Measurements from ENCODE around the gene ZNF417.
A peak's percentile ranks its signal among the peaks of the same experiment; 100 is the strongest.
"Not testable (repeated sequence)": the region's sequence is repeated elsewhere in the genome, so short reads cannot be mapped to it uniquely, and the experiment has no call there.

Gene ZNF417

GRCh38 chr19:57916168-57916995 lies at the start of gene ZNF417:
Gene ZNF417, minus strand, starts transcription at chr19:57916592. Its CDS starts 181 bp downstream, at chr19:57916411.
- not testable (repeated sequence) for H3K9me3 ChIP-seq (ENCODE audit: control insufficient read depth in 2 of 2, low read length in 2 of 2); H3K4me1 ChIP-seq (ENCODE audit: control insufficient read depth in 2 of 2, insufficient read depth in 2 of 2, low read length in 2 of 2); H3K27me3 ChIP-seq (ENCODE audit: control insufficient read depth in 2 of 2, insufficient read depth in 2 of 2, low read length in 2 of 2)
- H3K9ac ChIP-seq (ENCODE audit: low read depth in 1 of 2, low read length in 2 of 2): peak within 1 kb of the TSS; percentile 77 to 88
- peak within 1 kb of the TSS; percentile 90 to 94 for H3K4me3 ChIP-seq (ENCODE audit: low read length in 2 of 2)
- H3K27ac ChIP-seq (ENCODE audit: low read depth in 2 of 2, low read length in 2 of 2): peak within 1 kb of the TSS; percentile 38 to 51
- peaks cover 8 to 13% of the 10 kb centered on the region in 2 donors for H3K36me3 ChIP-seq (ENCODE audit: control insufficient read depth in 2 of 2, insufficient read depth in 2 of 2, low read length in 2 of 2)

GRCh38 chr19:57964761-57965160 lies 48.4 kb upstream of the ZNF417 start:
- Histone ChIP-seq H3K27ac (ENCODE audit: low read depth in 2 of 2, low read length in 2 of 2) (no peak overlapping the region), H3K36me3 (ENCODE audit: control insufficient read depth in 2 of 2, insufficient read depth in 2 of 2, low read length in 2 of 2) (no peaks in the 10 kb centered on the region), H3K4me3 (ENCODE audit: low read length in 2 of 2) (no peak overlapping the region), H3K9ac (ENCODE audit: low read depth in 1 of 2, low read length in 2 of 2) (no peak overlapping the region), H3K27me3 (ENCODE audit: control insufficient read depth in 2 of 2, insufficient read depth in 2 of 2, low read length in 2 of 2) (no peaks in the 10 kb centered on the region), H3K4me1 (ENCODE audit: control insufficient read depth in 2 of 2, insufficient read depth in 2 of 2, low read length in 2 of 2) (no peaks in the 10 kb centered on the region), H3K9me3 (ENCODE audit: control insufficient read depth in 2 of 2, low read length in 2 of 2) (peaks cover 12 to 26% of the 10 kb centered on the region in 2 donors)

GRCh38 chr19:57961785-57962184 lies 45.4 kb upstream of the ZNF417 start:
- H3K9ac ChIP-seq (ENCODE audit: low read depth in 1 of 2, low read length in 2 of 2): no peak overlapping the region
- peaks cover 10 to 15% of the 10 kb centered on the region in 2 donors for H3K9me3 ChIP-seq (ENCODE audit: control insufficient read depth in 2 of 2, low read length in 2 of 2)
- H3K27me3 ChIP-seq (ENCODE audit: control insufficient read depth in 2 of 2, insufficient read depth in 2 of 2, low read length in 2 of 2): no peaks in the 10 kb centered on the region
- H3K36me3 ChIP-seq (ENCODE audit: control insufficient read depth in 2 of 2, insufficient read depth in 2 of 2, low read length in 2 of 2): no peaks in the 10 kb centered on the region
- H3K4me3 ChIP-seq (ENCODE audit: low read length in 2 of 2): no peak overlapping the region
- H3K4me1 ChIP-seq (ENCODE audit: control insufficient read depth in 2 of 2, insufficient read depth in 2 of 2, low read length in 2 of 2): no peaks in the 10 kb centered on the region
- H3K27ac ChIP-seq (ENCODE audit: low read depth in 2 of 2, low read length in 2 of 2): no peak overlapping the region

GRCh38 chr19:57954996-57955395 lies 38.6 kb upstream of the ZNF417 start:
- Histone ChIP-seq H3K9me3 (ENCODE audit: control insufficient read depth in 2 of 2, low read length in 2 of 2) (peaks cover 6 to 7% of the 10 kb centered on the region in 2 donors), H3K27ac (ENCODE audit: low read depth in 2 of 2, low read length in 2 of 2) (no peak overlapping the region), H3K4me1 (ENCODE audit: control insufficient read depth in 2 of 2, insufficient read depth in 2 of 2, low read length in 2 of 2) (no peaks in the 10 kb centered on the region), H3K27me3 (ENCODE audit: control insufficient read depth in 2 of 2, insufficient read depth in 2 of 2, low read length in 2 of 2) (no peaks in the 10 kb centered on the region), H3K9ac (ENCODE audit: low read depth in 1 of 2, low read length in 2 of 2) (no peak overlapping the region), H3K4me3 (ENCODE audit: low read length in 2 of 2) (no peak overlapping the region), H3K36me3 (ENCODE audit: control insufficient read depth in 2 of 2, insufficient read depth in 2 of 2, low read length in 2 of 2) (no peaks in the 10 kb centered on the region)

- H3K4me1 ChIP-seq (ENCODE audit: control insufficient read depth in 2 of 2, insufficient read depth in 2 of 2, low read length in 2 of 2): peaks cover 9 to 12% of the 10 kb centered on the region in 2 donors
- H3K9me3 ChIP-seq (ENCODE audit: control insufficient read depth in 2 of 2, low read length in 2 of 2): peaks cover 8 to 15% of the 10 kb centered on the region in 2 donors
These were observed 33.3 kb upstream of the ZNF417 start for GRCh38 chr19:57949702-57950101.

GRCh38 chr19:57949296-57949695 lies 32.9 kb upstream of the ZNF417 start:
- Histone ChIP-seq H3K9me3 (ENCODE audit: control insufficient read depth in 2 of 2, low read length in 2 of 2) (peaks cover 8 to 12% of the 10 kb centered on the region in 2 donors), H3K9ac (ENCODE audit: low read depth in 1 of 2, low read length in 2 of 2) (no peak overlapping the region), H3K27me3 (ENCODE audit: control insufficient read depth in 2 of 2, insufficient read depth in 2 of 2, low read length in 2 of 2) (no peaks in the 10 kb centered on the region), H3K4me1 (ENCODE audit: control insufficient read depth in 2 of 2, insufficient read depth in 2 of 2, low read length in 2 of 2) (peaks cover 9 to 12% of the 10 kb centered on the region in 2 donors), H3K36me3 (ENCODE audit: control insufficient read depth in 2 of 2, insufficient read depth in 2 of 2, low read length in 2 of 2) (peaks cover under 1 to 3% of the 10 kb centered on the region in 2 donors), H3K4me3 (ENCODE audit: low read length in 2 of 2) (no peak overlapping the region), H3K27ac (ENCODE audit: low read depth in 2 of 2, low read length in 2 of 2) (no peak overlapping the region)

More at GRCh38 chr19:57949702-57950101, 33.3 kb upstream of the ZNF417 start:
- H3K27ac ChIP-seq (ENCODE audit: low read depth in 2 of 2, low read length in 2 of 2): no peak overlapping the region
- H3K9ac ChIP-seq (ENCODE audit: low read depth in 1 of 2, low read length in 2 of 2): no peak overlapping the region
- H3K27me3 ChIP-seq (ENCODE audit: control insufficient read depth in 2 of 2, insufficient read depth in 2 of 2, low read length in 2 of 2): no peaks in the 10 kb centered on the region
- H3K36me3 ChIP-seq (ENCODE audit: control insufficient read depth in 2 of 2, insufficient read depth in 2 of 2, low read length in 2 of 2): peaks cover 0 to 3% of the 10 kb centered on the region in 2 donors
- no peak overlapping the region for H3K4me3 ChIP-seq (ENCODE audit: low read length in 2 of 2)

- Histone ChIP-seq H3K27ac (ENCODE audit: low read depth in 2 of 2, low read length in 2 of 2) (peak within 1 kb of the TSS; percentile 56 to 77), H3K4me3 (ENCODE audit: low read length in 2 of 2) (peak within 1 kb of the TSS; percentile 83 to 87), H3K9me3 (ENCODE audit: control insufficient read depth in 2 of 2, low read length in 2 of 2) (peaks cover 20 to 30% of the 10 kb centered on the region in 2 donors), H3K9ac (ENCODE audit: low read depth in 1 of 2, low read length in 2 of 2) (peak within 1 kb of the TSS; percentile 77 to 80), H3K27me3 (ENCODE audit: control insufficient read depth in 2 of 2, insufficient read depth in 2 of 2, low read length in 2 of 2) (no peaks in the 10 kb centered on the region), H3K36me3 (ENCODE audit: control insufficient read depth in 2 of 2, insufficient read depth in 2 of 2, low read length in 2 of 2) (peaks cover 18 to 19% of the 10 kb centered on the region in 2 donors), H3K4me1 (ENCODE audit: control insufficient read depth in 2 of 2, insufficient read depth in 2 of 2, low read length in 2 of 2) (peaks cover 9 to 12% of the 10 kb centered on the region in 2 donors)
These were observed 31.2 kb upstream of the ZNF417 start, which contains the start of gene ZNF256 for GRCh38 chr19:57947419-57948134. Gene ZNF256, minus strand, starts transcription at chr19:57947706. Its CDS starts 232 bp downstream, at chr19:57947474.

GRCh38 chr19:57947088-57947418 lies 30.7 kb upstream of the ZNF417 start:
- Histone ChIP-seq H3K36me3 (ENCODE audit: control insufficient read depth in 2 of 2, insufficient read depth in 2 of 2, low read length in 2 of 2) (peaks cover 23 to 24% of the 10 kb centered on the region in 2 donors), H3K27me3 (ENCODE audit: control insufficient read depth in 2 of 2, insufficient read depth in 2 of 2, low read length in 2 of 2) (no peaks in the 10 kb centered on the region), H3K27ac (ENCODE audit: low read depth in 2 of 2, low read length in 2 of 2) (peak overlapping the region; percentile 56 to 77), H3K9me3 (ENCODE audit: control insufficient read depth in 2 of 2, low read length in 2 of 2) (peaks cover 26 to 35% of the 10 kb centered on the region in 2 donors), H3K4me1 (ENCODE audit: control insufficient read depth in 2 of 2, insufficient read depth in 2 of 2, low read length in 2 of 2) (peaks cover 9 to 12% of the 10 kb centered on the region in 2 donors), H3K9ac (ENCODE audit: low read depth in 1 of 2, low read length in 2 of 2) (peak overlapping the region; percentile 77 to 80), H3K4me3 (ENCODE audit: low read length in 2 of 2) (peak overlapping the region; percentile 83 to 87)

- peaks cover 33 to 42% of the 10 kb centered on the region in 2 donors for H3K9me3 ChIP-seq (ENCODE audit: control insufficient read depth in 2 of 2, low read length in 2 of 2)
- peaks cover 9 to 12% of the 10 kb centered on the region in 2 donors for H3K4me1 ChIP-seq (ENCODE audit: control insufficient read depth in 2 of 2, insufficient read depth in 2 of 2, low read length in 2 of 2)
- no peak overlapping the region for H3K27ac ChIP-seq (ENCODE audit: low read depth in 2 of 2, low read length in 2 of 2)
- no peak overlapping the region for H3K9ac ChIP-seq (ENCODE audit: low read depth in 1 of 2, low read length in 2 of 2)
- H3K4me3 ChIP-seq (ENCODE audit: low read length in 2 of 2): peak overlapping the region; percentile 83 to 87
- H3K27me3 ChIP-seq (ENCODE audit: control insufficient read depth in 2 of 2, insufficient read depth in 2 of 2, low read length in 2 of 2): no peaks in the 10 kb centered on the region
- H3K36me3 ChIP-seq (ENCODE audit: control insufficient read depth in 2 of 2, insufficient read depth in 2 of 2, low read length in 2 of 2): peaks cover 30 to 32% of the 10 kb centered on the region in 2 donors
These were observed 29.9 kb upstream of the ZNF417 start for GRCh38 chr19:57946316-57946715.

- peaks cover 38 to 39% of the 10 kb centered on the region in 2 donors for H3K36me3 ChIP-seq (ENCODE audit: control insufficient read depth in 2 of 2, insufficient read depth in 2 of 2, low read length in 2 of 2)
- peaks cover 44 to 62% of the 10 kb centered on the region in 2 donors for H3K9me3 ChIP-seq (ENCODE audit: control insufficient read depth in 2 of 2, low read length in 2 of 2)
- peak overlapping the region in 1 of 2 donors; percentile 4 for H3K4me3 ChIP-seq (ENCODE audit: low read length in 2 of 2)
- H3K4me1 ChIP-seq (ENCODE audit: control insufficient read depth in 2 of 2, insufficient read depth in 2 of 2, low read length in 2 of 2): peaks cover 1 to 6% of the 10 kb centered on the region in 2 donors
- no peak overlapping the region for H3K27ac ChIP-seq (ENCODE audit: low read depth in 2 of 2, low read length in 2 of 2)
- H3K27me3 ChIP-seq (ENCODE audit: control insufficient read depth in 2 of 2, insufficient read depth in 2 of 2, low read length in 2 of 2): no peaks in the 10 kb centered on the region
- H3K9ac ChIP-seq (ENCODE audit: low read depth in 1 of 2, low read length in 2 of 2): no peak overlapping the region
These were observed 25.2 kb upstream of the ZNF417 start for GRCh38 chr19:57941593-57941992.

Measured in mucosa of rectum (tissue), 2 donors.